GM19463 (cell line): ENCODE results near the gene SYNPO.

Source experiments
- ATAC-seq: cut with Tn5 transposase; IDR thresholded peaks from one replicate; pipeline ENCODE4 v1.9.1; 2021; ENCODE audit warnings: mild to moderate bottlenecking, moderate library complexity; ENCODE audit not compliant: unreplicated experiment

Gene SYNPO

GRCh38 chr5:150607105-150607504 is 33.4 kb upstream of the SYNPO start:
- ATAC-seq: no peak

GRCh38 chr5:150607991-150608390 is 32.5 kb upstream of the SYNPO start:
- ATAC-seq: no peak

- ATAC-seq: no peak
Observed at GRCh38 chr5:150608991-150609390, 31.5 kb upstream of the SYNPO start.

GRCh38 chr5:150609843-150610584 is 30.4 kb upstream of the SYNPO start:
- ATAC-seq: no peak

GRCh38 chr5:150611026-150611425 is 29.4 kb upstream of the SYNPO start:
- no peak for ATAC-seq

- no peak for ATAC-seq
Observed at GRCh38 chr5:150612405-150612804, 28.1 kb upstream of the SYNPO start.

- ATAC-seq: no peak
Observed at GRCh38 chr5:150612905-150613670, 27.4 kb upstream of the SYNPO start.

GRCh38 chr5:150613991-150614660 is 26.3 kb upstream of the SYNPO start:
- ATAC-seq: no peak

GRCh38 chr5:150614661-150615060 is 25.8 kb upstream of the SYNPO start:
- ATAC-seq: no peak

GRCh38 chr5:150615141-150615699 is 25.2 kb upstream of the SYNPO start:
- ATAC-seq: no peak

- ATAC-seq: no peak
Observed at GRCh38 chr5:150616024-150616470, 24.4 kb upstream of the SYNPO start.

- ATAC-seq: no peak
Observed at GRCh38 chr5:150616506-150616905, 24.0 kb upstream of the SYNPO start.

GRCh38 chr5:150618163-150618562 is 22.3 kb upstream of the SYNPO start:
- ATAC-seq: no peak

- ATAC-seq: no peak
Observed at GRCh38 chr5:150618588-150619281, 21.7 kb upstream of the SYNPO start.

- no peak for ATAC-seq
Observed at GRCh38 chr5:150619359-150620230, 20.9 kb upstream of the SYNPO start.

- no peak for ATAC-seq
Observed at GRCh38 chr5:150621301-150621700, 19.2 kb upstream of the SYNPO start.

GRCh38 chr5:150622157-150622556 is 18.3 kb upstream of the SYNPO start:
- no peak for ATAC-seq

GRCh38 chr5:150623152-150623877 is 17.1 kb upstream of the SYNPO start:
- no peak for ATAC-seq

- ATAC-seq: no peak
Observed at GRCh38 chr5:150623878-150624216, 16.6 kb upstream of the SYNPO start.
